B cell (primary cell): ENCODE results near the gene MRPS25. TPM values are rescaled to one million over a fixed set of nuclear protein-coding genes. Genes with fewer than 3 reads are reported as not detected.

Source experiments
- ATAC-seq: fragments of 200-7000 bp; cut with Tn5 transposase; one replicate; pipeline ENCODE4 v1.10.0; 2021; ENCODE audit warnings: low read depth, mild to moderate bottlenecking, moderate number of reproducible peaks, moderate library complexity
- CTCF ChIA-PET: fragments of 350-600 bp; sonication (Branson Sonifier 250); formaldehyde crosslinking; loops from one replicate; lab custom pipeline; 2021; ENCODE audit warnings: antibody characterized with exemption, inconsistent platforms; lab: Charles Lee
- POLR2A ChIA-PET: fragments of 350-600 bp; sonication (Branson Sonifier 250); formaldehyde crosslinking; loops from one replicate; lab custom pipeline; 2021; ENCODE audit warnings: antibody characterized with exemption; lab: Charles Lee
- DNase-seq: peaks from one replicate; pipeline ENCODE4 v3.0.0; 2013
- H2AFZ ChIP-seq: 2 replicates; pipeline ENCODE4 v1.6.1; 2012; ENCODE audit warnings: mild to moderate bottlenecking, low read depth, low read length; ENCODE audit not compliant: insufficient read depth, poor library complexity, severe bottlenecking
- H3K27ac ChIP-seq, 2 donors: 1 replicate in 1 of 2; 2 replicates in 1 of 2; pipeline ENCODE4 v1.5.1; 2012 to 2013; ENCODE audit warnings: low read length in 2 of 2, mild to moderate bottlenecking in 2 of 2, moderate library complexity in 1 of 2
- H3K27me3 ChIP-seq, 4 experiments: fragments of 200-600 bp in 1 of 4; sonication (generic) in 1 of 4; replicated peaks in 1 of 4; 1 replicate in 2 of 4; 2 replicates in 2 of 4; pipeline versions ENCODE4 v1.6.1 to v1.7.0; 2013 to 2016; ENCODE audit warnings: low read length in 3 of 4, mild to moderate bottlenecking in 2 of 4, mixed read lengths in 1 of 4, moderate library complexity in 1 of 4; ENCODE audit not compliant: insufficient read depth in 4 of 4, control insufficient read depth in 3 of 4; ENCODE audit errors: control extremely low read depth in 1 of 4
- H3K36me3 ChIP-seq, 2 experiments: replicated peaks in 1 of 2; 1 replicate in 1 of 2; 2 replicates in 1 of 2; pipeline versions ENCODE4 v1.6.1 to v1.7.1; 2013; ENCODE audit warnings: low read length in 1 of 2; ENCODE audit not compliant: insufficient read depth in 2 of 2, control insufficient read depth in 1 of 2; ENCODE audit errors: control extremely low read depth in 1 of 2, extremely low read depth in 1 of 2
- H3K4me1 ChIP-seq, 2 donors: fragments of 200-600 bp in 1 of 2; sonication (generic) in 1 of 2; 1 replicate in 1 of 2; 2 replicates in 1 of 2; pipeline versions ENCODE4 v1.5.1 to v1.6.1; 2013 to 2017; ENCODE audit warnings: low read length in 2 of 2; ENCODE audit not compliant: control insufficient read depth in 2 of 2, insufficient read depth in 2 of 2
- H3K4me2 ChIP-seq: replicated peaks from 2 replicates; pipeline ENCODE3; 2012; ENCODE audit warnings: mild to moderate bottlenecking, low read depth, low read length; ENCODE audit not compliant: poor library complexity, severe bottlenecking
- H3K4me3 ChIP-seq, 5 experiments: fragments of 200-600 bp in 1 of 5; sonication (generic) in 1 of 5; 1 replicate in 3 of 5; 2 replicates in 2 of 5; pipeline versions ENCODE4 v1.5.1 to v1.7.0; 2011 to 2016; ENCODE audit warnings: low read length in 4 of 5, mild to moderate bottlenecking in 4 of 5, low read depth in 2 of 5, control low read depth in 1 of 5, moderate library complexity in 1 of 5; ENCODE audit not compliant: insufficient read depth in 1 of 5; ENCODE audit errors: control extremely low read depth in 1 of 5, extremely low read depth in 1 of 5
- H3K79me2 ChIP-seq: fragments of 200-600 bp; sonication (generic); one replicate; pipeline ENCODE4 v1.6.0; 2016; ENCODE audit warnings: low read length; ENCODE audit not compliant: control insufficient read depth, insufficient read depth
- H3K9ac ChIP-seq: fragments of 200-600 bp; sonication (generic); 2 replicates; pipeline ENCODE4 v1.6.1; 2017; ENCODE audit warnings: mild to moderate bottlenecking, low read length, moderate library complexity
- H3K9me3 ChIP-seq, 3 donors: one replicate each; pipeline versions ENCODE4 v1.6.1 to v1.7.1; 2013; ENCODE audit warnings: low read length in 2 of 3; ENCODE audit not compliant: control insufficient read depth in 2 of 3, insufficient read depth in 1 of 3; ENCODE audit errors: control extremely low read depth in 1 of 3
- H4K20me1 ChIP-seq: 2 replicates; pipeline ENCODE4 v1.6.0; 2012; ENCODE audit warnings: mild to moderate bottlenecking, low read length; ENCODE audit not compliant: insufficient read depth, control insufficient read depth, poor library complexity, severe bottlenecking
- H3K27ac Mint-ChIP-seq: one replicate; pipeline ENCODE4 v1.8.0; 2021; ENCODE audit warnings: mixed read lengths
- H3K27me3 Mint-ChIP-seq: one replicate; pipeline ENCODE4 v1.8.0; 2021; ENCODE audit warnings: mixed read lengths
- H3K4me1 Mint-ChIP-seq: one replicate; pipeline ENCODE4 v1.8.0; 2021; ENCODE audit warnings: mixed read lengths
- H3K4me3 Mint-ChIP-seq: one replicate; pipeline ENCODE4 v1.8.0; 2021; ENCODE audit warnings: mixed read lengths
- H3K9me3 Mint-ChIP-seq: one replicate; pipeline ENCODE4 v1.8.0; 2022; ENCODE audit warnings: mixed read lengths; ENCODE audit not compliant: insufficient read depth
- EZH2 ChIP-seq: IDR thresholded peaks from 2 replicates; pipeline ENCODE4 v1.6.1; 2012; ENCODE audit warnings: borderline replicate concordance, low read depth, mild to moderate bottlenecking, moderate library complexity, low read length; ENCODE audit not compliant: insufficient read depth, poor library complexity, severe bottlenecking
- WGBS: methylation state at CpG from one replicate; pipeline ENCODE4 v1.1.5; 2013; ENCODE audit warnings: missing lambda C conversion rate; ENCODE audit not compliant: insufficient coverage; 5-methylcytosine and 5-hydroxymethylcytosine counted together
- intact Hi-C: fragments of 100-400 bp; cut with micrococcal nuclease; formaldehyde crosslinking; loops from one replicate; pipeline ENCODE4 v1.10.0; 2022
- polyA plus RNA-seq: library from polyadenylated mRNA; depleted of rRNA; stranded (reverse); fragments of >200 nt; gene quantifications from 2 replicates; pipeline ENCODE4 v1.2.3, GENCODE V29; 2012
- total RNA-seq, 2 donors: library from RNA; stranded (reverse); fragments of 120-200 nt in 1 of 2; gene quantifications; 1 replicate in 1 of 2; 2 replicates in 1 of 2; pipeline versions ENCODE4 v1.2.3 to v1.2.4, GENCODE V29; 2013 to 2022
- TF ChIP-seq, protein P1 (sequence below): fragments of 200-600 bp; IDR thresholded peaks from one replicate; pipeline ENCODE4 v1.8.0; 2022; ENCODE audit warnings: antibody characterized with exemption, mild to moderate bottlenecking

MRPS25 gene
- total and polyA plus RNA-seq, 2 donors (not counting 1 experiment from before 2014, with no cell fraction given) = 94.9 to 105 TPM

- peaks cover 6 to 74% of the 10 kb centered on the region in 2 experiments for H3K36me3 ChIP-seq
- no peak overlapping the region for H3K4me3 Mint-ChIP-seq
- no peak overlapping the region for H3K9ac ChIP-seq
- no peaks in the 10 kb centered on the region for H3K27me3 ChIP-seq
- intact Hi-C loops = no loop called here
- POLR2A ChIA-PET = no interaction called here
- H3K4me3 ChIP-seq = no peak overlapping the region
- no peaks in the 10 kb centered on the region for H3K4me1 Mint-ChIP-seq
- no peaks in the 10 kb centered on the region for H3K9me3 Mint-ChIP-seq
- no peaks in the 10 kb centered on the region for H3K9me3 ChIP-seq
- TF ChIP-seq, protein P1, sequence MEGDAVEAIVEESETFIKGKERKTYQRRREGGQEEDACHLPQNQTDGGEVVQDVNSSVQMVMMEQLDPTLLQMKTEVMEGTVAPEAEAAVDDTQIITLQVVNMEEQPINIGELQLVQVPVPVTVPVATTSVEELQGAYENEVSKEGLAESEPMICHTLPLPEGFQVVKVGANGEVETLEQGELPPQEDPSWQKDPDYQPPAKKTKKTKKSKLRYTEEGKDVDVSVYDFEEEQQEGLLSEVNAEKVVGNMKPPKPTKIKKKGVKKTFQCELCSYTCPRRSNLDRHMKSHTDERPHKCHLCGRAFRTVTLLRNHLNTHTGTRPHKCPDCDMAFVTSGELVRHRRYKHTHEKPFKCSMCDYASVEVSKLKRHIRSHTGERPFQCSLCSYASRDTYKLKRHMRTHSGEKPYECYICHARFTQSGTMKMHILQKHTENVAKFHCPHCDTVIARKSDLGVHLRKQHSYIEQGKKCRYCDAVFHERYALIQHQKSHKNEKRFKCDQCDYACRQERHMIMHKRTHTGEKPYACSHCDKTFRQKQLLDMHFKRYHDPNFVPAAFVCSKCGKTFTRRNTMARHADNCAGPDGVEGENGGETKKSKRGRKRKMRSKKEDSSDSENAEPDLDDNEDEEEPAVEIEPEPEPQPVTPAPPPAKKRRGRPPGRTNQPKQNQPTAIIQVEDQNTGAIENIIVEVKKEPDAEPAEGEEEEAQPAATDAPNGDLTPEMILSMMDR = no peak
- TF ChIP-seq EZH2 = no peak
- no peak overlapping the region for H3K4me2 ChIP-seq
- H2AFZ ChIP-seq = no peak overlapping the region
- DNase-seq (no peak), ATAC-seq (no peak)
- H4K20me1 ChIP-seq = no peaks in the 10 kb centered on the region
- no peaks in the 10 kb centered on the region for H3K27me3 Mint-ChIP-seq
- H3K4me1 ChIP-seq = no peaks in the 10 kb centered on the region
- peaks cover 4% of the 10 kb centered on the region for H3K79me2 ChIP-seq
- no peak overlapping the region for H3K27ac ChIP-seq
- CTCF ChIA-PET = no interaction called here
- 100% methylated on average over 1 of the region's 1 CpG for WGBS
- no peak overlapping the region for H3K27ac Mint-ChIP-seq
Measured at GRCh38 chr3:15083252-15083651, 18.1 kb upstream of the MRPS25 start.

- no peaks in the 10 kb centered on the region for H3K9me3 ChIP-seq
- H3K4me1 ChIP-seq = no peaks in the 10 kb centered on the region
- H3K27ac Mint-ChIP-seq = no peak overlapping the region
- H3K4me3 ChIP-seq = no peak overlapping the region
- H3K4me2 ChIP-seq = no peak overlapping the region
- no peaks in the 10 kb centered on the region for H3K9me3 Mint-ChIP-seq
- TF ChIP-seq EZH2 = no peak
- TF ChIP-seq, protein P1 = no peak
- ChIA-PET POLR2A (no interaction called here), CTCF (no interaction called here)
- no peaks in the 10 kb centered on the region for H4K20me1 ChIP-seq
- no peaks in the 10 kb centered on the region for H3K27me3 ChIP-seq
- 95% methylated on average over 7 of the region's 13 CpGs for WGBS
- H3K4me3 Mint-ChIP-seq = no peak overlapping the region
- H3K27me3 Mint-ChIP-seq = no peaks in the 10 kb centered on the region
- H3K4me1 Mint-ChIP-seq = no peaks in the 10 kb centered on the region
- no peak for ATAC-seq
- peaks cover 4% of the 10 kb centered on the region for H3K79me2 ChIP-seq
- no peak for DNase-seq
- no peak overlapping the region for H2AFZ ChIP-seq
- H3K36me3 ChIP-seq = peaks cover 13 to 86% of the 10 kb centered on the region in 2 experiments
- no peak overlapping the region for H3K9ac ChIP-seq
- H3K27ac ChIP-seq = no peak overlapping the region
- intact Hi-C loops = no loop called here
Measured at GRCh38 chr3:15081960-15082664, 17.0 kb upstream of the MRPS25 start.
